ENCODE measurements around the gene SH2D2A.
A peak's percentile ranks its signal among the peaks of the same experiment; 100 is the strongest.

SH2D2A gene

GRCh38 chr1:156828400-156829124 is 11.9 kb upstream of the SH2D2A start:
- no peak for DNase-seq (ENCODE audit: low read depth in 2 of 3, low spot score in 1 of 3)

GRCh38 chr1:156826630-156827029 is 10.0 kb upstream of the SH2D2A start:
- no peak for DNase-seq (ENCODE audit: low read depth in 2 of 3, low spot score in 1 of 3)

- no peak for DNase-seq (ENCODE audit: low read depth in 2 of 3, low spot score in 1 of 3)
These were observed 6.7 kb upstream of the SH2D2A start for GRCh38 chr1:156823210-156823790.

GRCh38 chr1:156822680-156823079 is 6.0 kb upstream of the SH2D2A start:
- DNase-seq (ENCODE audit: low read depth in 2 of 3, low spot score in 1 of 3): no peak

GRCh38 chr1:156821801-156822200 is 5.2 kb upstream of the SH2D2A start:
- peak in 2 of 3 donors; percentile 31 to 47 for DNase-seq (ENCODE audit: low read depth in 2 of 3, low spot score in 1 of 3)

GRCh38 chr1:156815961-156816422 is 656 bp downstream of the SH2D2A start:
- no peak for DNase-seq (ENCODE audit: low read depth in 2 of 3, low spot score in 1 of 3)

GRCh38 chr1:156815307-156815826 is 1.3 kb downstream of the SH2D2A start:
- DNase-seq (ENCODE audit: low read depth in 2 of 3, low spot score in 1 of 3): no peak

- DNase-seq (ENCODE audit: low read depth in 2 of 3, low spot score in 1 of 3): no peak
These were observed 1.9 kb downstream of the SH2D2A start for GRCh38 chr1:156814571-156815260.

GRCh38 chr1:156813750-156814570 is 2.7 kb downstream of the SH2D2A start:
- peak; percentile 52 to 67 (median 55) for DNase-seq (ENCODE audit: low read depth in 2 of 3, low spot score in 1 of 3)

GRCh38 chr1:156813298-156813697 is 3.4 kb downstream of the SH2D2A start:
- no peak for DNase-seq (ENCODE audit: low read depth in 2 of 3, low spot score in 1 of 3)

- no peak for DNase-seq (ENCODE audit: low read depth in 2 of 3, low spot score in 1 of 3)
These were observed 4.2 kb downstream of the SH2D2A start for GRCh38 chr1:156812293-156812990.

GRCh38 chr1:156811168-156811567 is 5.5 kb downstream of the SH2D2A start:
- DNase-seq (ENCODE audit: low read depth in 2 of 3, low spot score in 1 of 3): no peak

- no peak for DNase-seq (ENCODE audit: low read depth in 2 of 3, low spot score in 1 of 3)
These were observed 6.8 kb downstream of the SH2D2A start for GRCh38 chr1:156809711-156810366.

- DNase-seq (ENCODE audit: low read depth in 2 of 3, low spot score in 1 of 3): no peak
These were observed 7.4 kb downstream of the SH2D2A start for GRCh38 chr1:156809281-156809680.

GRCh38 chr1:156808186-156809030 is 8.2 kb downstream of the SH2D2A start:
- DNase-seq (ENCODE audit: low read depth in 2 of 3, low spot score in 1 of 3): no peak

- no peak for DNase-seq (ENCODE audit: low read depth in 2 of 3, low spot score in 1 of 3)
These were observed 9.0 kb downstream of the SH2D2A start for GRCh38 chr1:156807627-156808026.

GRCh38 chr1:156806512-156807440 is 9.9 kb downstream of the SH2D2A start:
- DNase-seq (ENCODE audit: low read depth in 2 of 3, low spot score in 1 of 3): no peak
